Neural progenitor cell (in vitro differentiated cells): ENCODE measurements around the gene COASY. TPM values are rescaled to one million over a fixed set of nuclear protein-coding genes. Genes with fewer than 3 reads are reported as not detected.

Experiments
- DNase-seq: peaks from one replicate; pipeline ENCODE4 v3.0.0-alpha.2; 2016; ENCODE audit warnings: low spot score
- H2AFZ ChIP-seq: fragments of 200-600 bp; sonication (generic); replicated peaks from 2 replicates; pipeline ENCODE4 v1.6.1; 2016; ENCODE audit warnings: antibody characterized with exemption
- H3F3A ChIP-seq: fragments of 200-600 bp; sonication (generic); 2 replicates; pipeline ENCODE4 v1.6.1; 2016; ENCODE audit warnings: antibody characterized with exemption, low read depth
- H3K27ac ChIP-seq: fragments of 200-600 bp; sonication (generic); 2 replicates; pipeline ENCODE4 v1.5.1; 2016; ENCODE audit warnings: mild to moderate bottlenecking
- H3K27me3 ChIP-seq: fragments of 200-600 bp; sonication (generic); 2 replicates; pipeline ENCODE4 v1.6.1; 2016; ENCODE audit warnings: mild to moderate bottlenecking, moderate library complexity
- H3K36me3 ChIP-seq: fragments of 200-600 bp; sonication (generic); 2 replicates; pipeline ENCODE4 v1.5.1; 2016
- H3K4me1 ChIP-seq: fragments of 200-600 bp; sonication (generic); 2 replicates; pipeline ENCODE4 v1.6.1; 2016; ENCODE audit warnings: mixed run types
- H3K4me2 ChIP-seq: fragments of 200-600 bp; sonication (generic); 2 replicates; pipeline ENCODE4 v1.6.1; 2016
- H3K4me3 ChIP-seq: fragments of 200-600 bp; sonication (generic); 2 replicates; pipeline ENCODE4 v1.5.1; 2016
- H3K79me2 ChIP-seq: fragments of 200-600 bp; sonication (generic); 2 replicates; pipeline ENCODE4 v1.6.1; 2016; ENCODE audit warnings: low read depth
- H3K9ac ChIP-seq: fragments of 200-600 bp; sonication (generic); 2 replicates; pipeline ENCODE4 v1.6.1; 2016
- H3K9me3 ChIP-seq: fragments of 200-600 bp; sonication (generic); 2 replicates; pipeline ENCODE4 v1.5.1; 2016; ENCODE audit warnings: low read depth
- H4K20me1 ChIP-seq: fragments of 200-600 bp; sonication (generic); 2 replicates; pipeline ENCODE4 v1.6.1; 2016; ENCODE audit warnings: low read depth
- H3K27ac Mint-ChIP-seq: 3 replicates; pipeline ENCODE4 v1.8.0; 2021; ENCODE audit warnings: mixed read lengths
- H3K27me3 Mint-ChIP-seq: 2 replicates; pipeline ENCODE4 v1.8.0; 2022; ENCODE audit warnings: low read depth, mild to moderate bottlenecking, inconsistent platforms, moderate library complexity, mixed read lengths; ENCODE audit not compliant: insufficient read depth
- H3K36me3 Mint-ChIP-seq: 3 replicates; pipeline ENCODE4 v1.8.0; 2021; ENCODE audit warnings: mixed read lengths
- H3K4me1 Mint-ChIP-seq: 3 replicates; pipeline ENCODE4 v1.8.0; 2021; ENCODE audit warnings: mixed read lengths
- H3K4me3 Mint-ChIP-seq: 3 replicates; pipeline ENCODE4 v1.8.0; 2021; ENCODE audit warnings: mild to moderate bottlenecking, moderate library complexity, mixed read lengths
- H3K9me3 Mint-ChIP-seq: 3 replicates; pipeline ENCODE4 v1.8.0; 2020; ENCODE audit warnings: mixed read lengths
- CTCF ChIP-seq: fragments of 200-600 bp; sonication (generic); IDR thresholded peaks from 2 replicates; pipeline ENCODE4 v1.5.1; 2017; ENCODE audit warnings: antibody characterized with exemption, mild to moderate bottlenecking
- EZH2 ChIP-seq: fragments of 200-600 bp; sonication (generic); IDR thresholded peaks from 2 replicates; pipeline ENCODE4 v1.6.1; 2017; ENCODE audit warnings: antibody characterized with exemption, mild to moderate bottlenecking, moderate library complexity
- EZH2phosphoT487 ChIP-seq: fragments of 200-600 bp; sonication (generic); IDR thresholded peaks from 2 replicates; pipeline ENCODE4 v1.6.1; 2017; ENCODE audit warnings: antibody characterized with exemption
- total RNA-seq: library from RNA; depleted of rRNA; stranded (reverse); fragments of >200 nt; gene quantifications from 2 replicates; pipeline ENCODE4 v1.2.3, GENCODE V29; 2015; ENCODE audit warnings: low replicate concordance

Gene COASY
- total RNA-seq, 1 donor from 2014 or later = 6.1 TPM

GRCh38 chr17:42547001-42547461, 14.9 kb upstream of the COASY start:
- H3K27me3 Mint-ChIP-seq = peaks cover 5% of the 10 kb centered on the region
- Histone ChIP-seq H3K9me3 (no peaks in the 10 kb centered on the region), H3K4me1 (peaks cover 6% of the 10 kb centered on the region), H3K27me3 (no peaks in the 10 kb centered on the region), H3K4me2 (no peak overlapping the region), H3K36me3 (no peaks in the 10 kb centered on the region), H3K9ac (no peak overlapping the region), H4K20me1 (peaks cover 5% of the 10 kb centered on the region), H3K4me3 (no peak overlapping the region), H2AFZ (no peak overlapping the region), H3K79me2 (no peaks in the 10 kb centered on the region), H3K27ac (no peak overlapping the region), H3F3A (peaks cover 20% of the 10 kb centered on the region)
- H3K36me3 Mint-ChIP-seq = peaks cover 2% of the 10 kb centered on the region
- H3K27ac Mint-ChIP-seq = no peak overlapping the region
- no peak overlapping the region for H3K4me3 Mint-ChIP-seq
- H3K9me3 Mint-ChIP-seq = no peaks in the 10 kb centered on the region
- no peak for DNase-seq
- peaks cover 14% of the 10 kb centered on the region for H3K4me1 Mint-ChIP-seq
- no peak for TF ChIP-seq CTCF
- TF ChIP-seq EZH2 = no peak
- no peak for TF ChIP-seq EZH2phosphoT487

- peak overlapping the region; percentile 65 for H3K4me2 ChIP-seq
- no peak overlapping the region for H3K27ac Mint-ChIP-seq
These were observed 14.3 kb upstream of the COASY start for GRCh38 chr17:42547698-42548069.

GRCh38 chr17:42548070-42548837, 13.7 kb upstream of the COASY start:
- H3K36me3 Mint-ChIP-seq = peaks cover 2% of the 10 kb centered on the region
- H3K27ac Mint-ChIP-seq = no peak overlapping the region
- DNase-seq = peak; percentile 90
- Histone ChIP-seq H3K27ac (no peak overlapping the region), H3K79me2 (no peaks in the 10 kb centered on the region), H3K27me3 (no peaks in the 10 kb centered on the region), H3K36me3 (no peaks in the 10 kb centered on the region), H3K4me3 (peak overlapping the region; percentile 56), H4K20me1 (peaks cover 9% of the 10 kb centered on the region), H3K9me3 (no peaks in the 10 kb centered on the region), H2AFZ (no peak overlapping the region), H3K9ac (no peak overlapping the region), H3K4me1 (peaks cover 6% of the 10 kb centered on the region), H3K4me2 (peak overlapping the region; percentile 65), H3F3A (peaks cover 22% of the 10 kb centered on the region)
- H3K27me3 Mint-ChIP-seq = peaks cover 5% of the 10 kb centered on the region
- peaks cover 15% of the 10 kb centered on the region for H3K4me1 Mint-ChIP-seq
- H3K4me3 Mint-ChIP-seq = peak overlapping the region; percentile 65
- TF ChIP-seq EZH2 (no peak), CTCF (peak; percentile 59), EZH2phosphoT487 (peak; percentile 7)
- H3K9me3 Mint-ChIP-seq = no peaks in the 10 kb centered on the region

More at GRCh38 chr17:42547698-42548069, 14.3 kb upstream of the COASY start:
- peaks cover 5% of the 10 kb centered on the region for H3K27me3 Mint-ChIP-seq
- H4K20me1 ChIP-seq = peaks cover 5% of the 10 kb centered on the region
- no peaks in the 10 kb centered on the region for H3K9me3 Mint-ChIP-seq
- H3K27me3 ChIP-seq = no peaks in the 10 kb centered on the region
- TF ChIP-seq EZH2 (no peak), CTCF (no peak), EZH2phosphoT487 (no peak)
- no peaks in the 10 kb centered on the region for H3K36me3 ChIP-seq
- H3F3A ChIP-seq = peaks cover 20% of the 10 kb centered on the region
- H3K36me3 Mint-ChIP-seq = peaks cover 2% of the 10 kb centered on the region
- H3K4me3 Mint-ChIP-seq = no peak overlapping the region
- no peak overlapping the region for H3K4me3 ChIP-seq
- no peak overlapping the region for H2AFZ ChIP-seq
- H3K79me2 ChIP-seq = no peaks in the 10 kb centered on the region
- no peak overlapping the region for H3K27ac ChIP-seq
- H3K9me3 ChIP-seq = no peaks in the 10 kb centered on the region
- H3K4me1 Mint-ChIP-seq = peaks cover 14% of the 10 kb centered on the region
- no peak for DNase-seq
- no peak overlapping the region for H3K9ac ChIP-seq
- H3K4me1 ChIP-seq = peaks cover 6% of the 10 kb centered on the region
